ENCODE measurements around the gene SIRT6. TPM values are rescaled to one million over a fixed set of nuclear protein-coding genes. Genes with fewer than 3 reads are reported as not detected.

Gene SIRT6
- total and polyA plus RNA-seq, 2 of the 4 experiments (the other 2 are of a cell fraction): 3.9 to 25.3 TPM

DNA sequence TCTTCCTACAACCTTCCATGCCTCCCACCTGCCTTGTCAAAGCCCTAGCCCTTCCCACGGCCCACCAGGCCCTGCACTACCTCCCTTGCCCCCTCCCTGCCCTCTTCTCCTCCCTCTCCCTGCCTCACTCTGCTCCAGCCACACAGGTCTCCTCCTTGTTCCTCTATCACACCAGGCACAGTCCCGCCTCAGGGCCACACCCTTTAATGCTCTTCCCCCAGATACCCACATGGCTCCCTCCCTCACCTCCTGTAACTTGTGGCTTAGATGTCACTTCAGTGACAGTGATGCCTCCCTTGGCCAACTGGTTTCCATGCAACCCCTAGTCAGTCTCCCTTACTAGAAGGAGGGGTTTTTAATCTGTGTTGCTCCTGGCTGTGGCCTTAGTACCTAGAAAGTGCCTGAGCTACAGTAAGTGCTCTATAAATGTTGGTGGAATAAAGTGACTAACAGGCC lies 1.3 kb downstream of the SIRT6 start:
- H3K18ac ChIP-seq (ENCODE audit: low read depth, low read length): no peak overlapping the region
- H2BK5ac ChIP-seq (ENCODE audit: low read depth, low read length, poor library complexity, severe bottlenecking): no peak overlapping the region
- H2AK9ac ChIP-seq (replicated peaks; ENCODE audit: low read depth, low read length, poor library complexity): peak overlapping the region; percentile 89
- no peaks in the 10 kb centered on the region for H3K27me3 ChIP-seq (ENCODE audit: control insufficient read depth, insufficient read depth, low read length)
- H3K4me1 ChIP-seq (ENCODE audit: control insufficient read depth, insufficient read depth, low read length): 0 out of 2 replicates have a peak, but pooled peaks cover 1% of the 10 kb centered on the region
- H3K4me2 ChIP-seq (ENCODE audit: low read depth, low read length): no peak overlapping the region
- H4K91ac ChIP-seq (ENCODE audit: insufficient read depth, low read depth, low read length): no peak overlapping the region
- intact Hi-C loops (cut with micrococcal nuclease): no loop called here
- H3K27ac ChIP-seq (ENCODE audit: insufficient read depth, low read length): no peak overlapping the region
- no peak overlapping the region for H2AK5ac ChIP-seq (ENCODE audit: low read depth, low read length)
- H3K9ac ChIP-seq (ENCODE audit: low read depth, low read length): no peak overlapping the region
- peaks cover 11 to 28% of the 10 kb centered on the region in 2 experiments for H3K79me1 ChIP-seq (ENCODE audit: low read depth in 1 of 2, low read length in 2 of 2)
- ChIA-PET POLR2A (ENCODE audit: unreplicated experiment) (no interaction called here), CTCF (no interaction called here)
- no peak for ATAC-seq (ENCODE audit: low read depth)
- no peak overlapping the region for H2AFZ ChIP-seq (replicated peaks; ENCODE audit: low read length, poor library complexity)
- peaks cover 15% of the 10 kb centered on the region for H3K36me3 ChIP-seq (ENCODE audit: control insufficient read depth, insufficient read depth, low read length)
- no peak overlapping the region for H3K4me3 ChIP-seq (ENCODE audit: insufficient read depth, low read depth, low read length)
- TF ChIP-seq RCOR1 (IDR thresholded peaks at IDR 0.05; ENCODE audit: insufficient replicate concordance, low read length) (no peak), ELK1 (IDR thresholded peaks at IDR 0.05; ENCODE audit: borderline replicate concordance, low read depth, low read length) (no peak)
- H3K9me3 ChIP-seq (ENCODE audit: control insufficient read depth, insufficient read depth, low read length): no peaks in the 10 kb centered on the region
- DNase-seq: no peak
- no TSS peak for BruUV-seq (replicated peaks)
- dilution Hi-C loops (cut with HindIII; ENCODE audit: low sequenced_read_pairs, unreplicated experiment): no loop called here
- H3K9me1 ChIP-seq (ENCODE audit: insufficient read depth, low read length): peaks cover 4% of the 10 kb centered on the region; the same call in 1 of the 2 replicates
- H3K56ac ChIP-seq (ENCODE audit: extremely low read depth, insufficient read depth, low read length): no peak overlapping the region
- no peak overlapping the region for H4K5ac ChIP-seq (ENCODE audit: low read depth, low read length)
- H4K8ac ChIP-seq (ENCODE audit: low read depth in 2 of 2, low read length in 2 of 2): no peak overlapping the region
- H2BK120ac ChIP-seq (ENCODE audit: low read depth, low read length): no peak overlapping the region
- WGBS, 2 experiments (ENCODE audit: extremely low coverage in 2 of 2, insufficient read length in 1 of 2): 88% methylated on average over 2 of the region's 2 CpGs; no CpG with 5 or more reads in 1 of the 2 experiments
- H2BK20ac ChIP-seq (ENCODE audit: low read depth, low read length): no peak overlapping the region
- in situ Hi-C loops (cut with MboI; ENCODE audit: low sequenced_read_pairs): no loop called here
- H3K14ac ChIP-seq (replicated peaks; ENCODE audit: low read depth, low read length): no peak overlapping the region
- H2BK15ac ChIP-seq (ENCODE audit: low read depth, low read length): no peak overlapping the region
- no peak overlapping the region for H3K4ac ChIP-seq (ENCODE audit: low read depth, low read length)
- H4K20me1 ChIP-seq (ENCODE audit: insufficient read depth, low read length): no peaks in the 10 kb centered on the region; the same call in 1 of the 2 replicates
- H3K23ac ChIP-seq (ENCODE audit: low read depth, low read length): no peak overlapping the region
